HepG2 (cell line): ENCODE data around the gene ZNF225. TPM values are rescaled to one million over a fixed set of nuclear protein-coding genes. Genes with fewer than 3 reads are reported as not detected.

Source experiments
- BCL3 ChIP-seq: sonication (generic); formaldehyde crosslinking; IDR thresholded peaks from 2 replicates; pipeline ENCODE4 v1.5.1; 2020; ENCODE audit warnings: mild to moderate bottlenecking, missing genetic modification reagents, moderate library complexity
- CREBL2 ChIP-seq: sonication (generic); formaldehyde crosslinking; IDR thresholded peaks from 2 replicates; pipeline ENCODE4 v1.8.1; 2023; ENCODE audit warnings: missing genetic modification reagents, mild to moderate bottlenecking, borderline replicate concordance
- FUBP1 ChIP-seq: sonication (generic); formaldehyde crosslinking; IDR thresholded peaks from 2 replicates; pipeline ENCODE4 v1.5.1; 2020; ENCODE audit warnings: missing genetic modification reagents, mild to moderate bottlenecking, borderline replicate concordance
- HDAC1 ChIP-seq: sonication (generic); formaldehyde crosslinking; IDR thresholded peaks from 2 replicates; pipeline ENCODE4 v1.5.1; 2020; ENCODE audit warnings: mild to moderate bottlenecking, missing genetic modification reagents
- HNRNPLL ChIP-seq: fragments of 200-400 bp; formaldehyde crosslinking; IDR thresholded peaks from 2 replicates; pipeline ENCODE4 v1.6.1; 2017; ENCODE audit warnings: mild to moderate bottlenecking, low read depth, low read length; ENCODE audit not compliant: poor library complexity, severe bottlenecking
- KDM5B ChIP-seq: sonication (generic); formaldehyde crosslinking; IDR thresholded peaks from 2 replicates; pipeline ENCODE4 v1.4.0; 2020; ENCODE audit warnings: missing genetic modification reagents, mild to moderate bottlenecking, borderline replicate concordance
- MTA3 ChIP-seq: sonication (generic); formaldehyde crosslinking; IDR thresholded peaks from 2 replicates; pipeline ENCODE4 v1.4.0; 2020; ENCODE audit warnings: missing genetic modification reagents
- PRDM15 ChIP-seq: sonication (generic); formaldehyde crosslinking; IDR thresholded peaks from 2 replicates; pipeline ENCODE4 v1.4.0; 2020; ENCODE audit warnings: missing genetic modification reagents
- RARG ChIP-seq: sonication (generic); formaldehyde crosslinking; IDR thresholded peaks from 2 replicates; pipeline ENCODE4 v1.4.0; 2020; ENCODE audit warnings: low read depth, mild to moderate bottlenecking, missing genetic modification reagents
- RCOR2 ChIP-seq: IDR thresholded peaks from 2 replicates; pipeline ENCODE4 v1.6.1; 2016; ENCODE audit warnings: missing biosample characterization, missing genetic modification reagents
- TOPORS ChIP-seq: sonication (generic); formaldehyde crosslinking; IDR thresholded peaks from 2 replicates; pipeline ENCODE4 v1.8.0; 2023; ENCODE audit warnings: mild to moderate bottlenecking, missing genetic modification reagents
- ZFP62 ChIP-seq: sonication (generic); formaldehyde crosslinking; IDR thresholded peaks from 2 replicates; pipeline ENCODE4 v1.4.0; 2020; ENCODE audit warnings: missing genetic modification reagents
- ZNF17 ChIP-seq: sonication (generic); formaldehyde crosslinking; IDR thresholded peaks from 2 replicates; pipeline ENCODE4 v1.5.0; 2020; ENCODE audit warnings: mild to moderate bottlenecking, missing genetic modification reagents
- ZNF691 ChIP-seq: sonication (generic); formaldehyde crosslinking; IDR thresholded peaks from 2 replicates; pipeline ENCODE4 v1.4.0; 2020; ENCODE audit warnings: missing genetic modification reagents, low read depth, mild to moderate bottlenecking, borderline replicate concordance
- ZNF780A ChIP-seq: sonication (generic); formaldehyde crosslinking; IDR thresholded peaks from 2 replicates; pipeline ENCODE4 v1.8.0; 2022; ENCODE audit warnings: mild to moderate bottlenecking, missing genetic modification reagents, moderate library complexity
- ZNF781 ChIP-seq: sonication (generic); formaldehyde crosslinking; IDR thresholded peaks from 2 replicates; pipeline ENCODE4 v1.5.1; 2020; ENCODE audit warnings: borderline replicate concordance, mild to moderate bottlenecking, missing genetic modification reagents; ENCODE audit errors: not compliant biosample characterization
- ZSCAN30 ChIP-seq: sonication (generic); formaldehyde crosslinking; IDR thresholded peaks from 2 replicates; pipeline ENCODE4 v1.5.0; 2020; ENCODE audit warnings: mild to moderate bottlenecking, missing genetic modification reagents
- ZUFSP ChIP-seq: sonication (generic); formaldehyde crosslinking; IDR thresholded peaks from 2 replicates; pipeline ENCODE4 v1.9.0; 2021; ENCODE audit warnings: missing genetic modification reagents, mild to moderate bottlenecking, borderline replicate concordance
- polyA plus RNA-seq, 8 experiments: library from polyadenylated mRNA; depleted of rRNA in 3 of 8; stranded (reverse) in 7 of 8; unstranded in 1 of 8; fragments of >200 nt; fragmentation: Illumina TruSeq in 4 of 8; extraction: Trizol in 4 of 8; gene quantifications; 2 replicates each; pipeline versions ENCODE4 v1.2.1 to v1.2.3, GENCODE V29; 2011 to 2016; ENCODE audit warnings: low read depth in 4 of 8, missing spikeins in 1 of 8, mixed read lengths in 1 of 8; ENCODE audit not compliant: insufficient read depth in 1 of 8
- total RNA-seq, 5 experiments: library from RNA; depleted of rRNA; stranded (reverse); fragments of >200 nt; fragmentation: Illumina TruSeq; extraction: Trizol; gene quantifications; 2 replicates each; pipeline ENCODE4 v1.2.3, GENCODE V29; 2016; ENCODE audit warnings: low read depth in 1 of 5

Gene ZNF225
- total and polyA plus RNA-seq, 2 of the 13 experiments (the other 11 are each of a cell fraction or from before 2014, with no cell fraction given), result 0.87 to 3.3 TPM

GRCh38 chr19:44141191-44142058 is 28.2 kb downstream of the ZNF225 start, which contains the start of gene ZNF234 (continued):
- TF ChIP-seq FUBP1 (CRISPR knock-in tag), result no peak
- TF ChIP-seq ZFP62, result no peak
- peak; percentile 74; the same call in 1 of the 2 replicates for TF ChIP-seq RCOR2 (CRISPR knock-in tag)
- no peak for TF ChIP-seq ZUFSP
- TF ChIP-seq PRDM15, result no peak
- TF ChIP-seq TOPORS (CRISPR knock-in tag), result no peak
- no peak for TF ChIP-seq MTA3 (CRISPR knock-in tag)
- 0 out of 2 replicates have a peak, but pooled peaks have one; percentile 45 for TF ChIP-seq BCL3 (CRISPR knock-in tag)
- no peak for TF ChIP-seq ZNF780A (CRISPR knock-in tag)
- TF ChIP-seq ZNF691 (CRISPR knock-in tag), result no peak
- TF ChIP-seq ZSCAN30 (CRISPR knock-in tag), result no peak
- no peak for TF ChIP-seq ZNF17 (CRISPR knock-in tag)
- TF ChIP-seq ZNF781 (CRISPR knock-in tag), result peak; percentile 19
- peak; percentile 64 for TF ChIP-seq HNRNPLL
- no peak for TF ChIP-seq RARG (CRISPR knock-in tag)
- peak; percentile 72 for TF ChIP-seq HDAC1 (CRISPR knock-in tag)
- TF ChIP-seq CREBL2, result no peak
- TF ChIP-seq KDM5B (CRISPR knock-in tag), result peak; percentile 70; the same call in 1 of the 2 replicates
